Measurements from ENCODE around the gene ARID4B.

DNA sequence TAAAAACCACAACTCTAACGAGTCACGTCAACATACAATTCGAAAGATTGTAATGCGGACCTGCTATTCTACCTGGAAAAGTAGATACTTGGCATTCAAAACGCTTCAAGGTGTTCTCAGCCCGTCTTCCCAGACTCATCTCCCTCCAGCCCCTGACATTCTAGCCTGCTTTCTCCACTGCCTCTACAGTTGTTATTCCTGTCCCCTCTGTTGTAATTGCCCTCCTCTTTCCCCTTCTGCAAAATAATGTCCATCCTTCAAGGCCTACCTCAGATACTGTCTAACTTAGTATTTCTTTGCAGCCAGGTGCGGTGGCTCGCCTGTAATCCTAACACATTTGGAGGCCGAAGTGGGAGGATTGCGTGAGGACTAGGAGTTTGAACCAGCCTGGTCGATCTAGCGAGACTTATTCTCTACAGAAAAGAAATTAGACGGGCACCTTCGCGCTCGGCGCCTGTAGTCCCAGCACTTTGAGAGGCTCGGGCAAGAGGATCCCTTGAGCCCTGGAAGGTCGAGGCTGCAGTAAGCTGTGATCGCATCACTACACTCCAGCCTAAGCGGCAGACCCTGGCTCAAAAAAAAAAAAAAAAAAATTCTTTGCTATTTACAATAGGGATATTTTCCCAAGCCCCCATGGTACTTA is 166.2 kb downstream of the ARID4B start:
- TF ChIP-seq, protein P1, sequence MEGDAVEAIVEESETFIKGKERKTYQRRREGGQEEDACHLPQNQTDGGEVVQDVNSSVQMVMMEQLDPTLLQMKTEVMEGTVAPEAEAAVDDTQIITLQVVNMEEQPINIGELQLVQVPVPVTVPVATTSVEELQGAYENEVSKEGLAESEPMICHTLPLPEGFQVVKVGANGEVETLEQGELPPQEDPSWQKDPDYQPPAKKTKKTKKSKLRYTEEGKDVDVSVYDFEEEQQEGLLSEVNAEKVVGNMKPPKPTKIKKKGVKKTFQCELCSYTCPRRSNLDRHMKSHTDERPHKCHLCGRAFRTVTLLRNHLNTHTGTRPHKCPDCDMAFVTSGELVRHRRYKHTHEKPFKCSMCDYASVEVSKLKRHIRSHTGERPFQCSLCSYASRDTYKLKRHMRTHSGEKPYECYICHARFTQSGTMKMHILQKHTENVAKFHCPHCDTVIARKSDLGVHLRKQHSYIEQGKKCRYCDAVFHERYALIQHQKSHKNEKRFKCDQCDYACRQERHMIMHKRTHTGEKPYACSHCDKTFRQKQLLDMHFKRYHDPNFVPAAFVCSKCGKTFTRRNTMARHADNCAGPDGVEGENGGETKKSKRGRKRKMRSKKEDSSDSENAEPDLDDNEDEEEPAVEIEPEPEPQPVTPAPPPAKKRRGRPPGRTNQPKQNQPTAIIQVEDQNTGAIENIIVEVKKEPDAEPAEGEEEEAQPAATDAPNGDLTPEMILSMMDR (optimal IDR thresholded peaks at IDR 0.05 in 1 of 3, IDR thresholded peaks at IDR 0.05 in 1 of 3, conservative IDR thresholded peaks at IDR 0.05 in 1 of 3; ENCODE audit: extremely low read depth in 1 of 3, insufficient read depth in 2 of 3, low read length in 3 of 3): no peak
- no peak for TF ChIP-seq EZH2 (IDR thresholded peaks at IDR 0.05; ENCODE audit: low read length)

All from keratinocyte (primary cell).